Neural cell (in vitro differentiated cells): ENCODE measurements around the gene ZNF814.

ENCODE experiments used
- CTCF ChIP-seq: fragments of 450-650 bp; IDR thresholded peaks from 2 replicates; pipeline ENCODE4 v1.5.1; 2014; ENCODE audit warnings: antibody characterized with exemption, mild to moderate bottlenecking, moderate library complexity; ENCODE audit not compliant: poor library complexity, severe bottlenecking
- EP300 ChIP-seq: fragments of 450-650 bp; conservative IDR thresholded peaks from 2 replicates; pipeline ENCODE4 v1.6.1; 2014; ENCODE audit warnings: antibody characterized with exemption, mild to moderate bottlenecking, moderate library complexity; ENCODE audit not compliant: poor library complexity, severe bottlenecking
- EZH2 ChIP-seq: fragments of 200-600, 300-800 bp; shearing (Covaris generic), sonication (generic); IDR thresholded peaks from 2 replicates; pipeline ENCODE4 v1.6.1; 2014; ENCODE audit warnings: antibody characterized with exemption, low read length, borderline replicate concordance, mild to moderate bottlenecking; ENCODE audit not compliant: insufficient read depth, poor library complexity, severe bottlenecking
- POLR2AphosphoS5 ChIP-seq: IDR thresholded peaks from 2 replicates; pipeline ENCODE4 v1.6.1; 2012
- RAD21 ChIP-seq: fragments of 450-650 bp; conservative IDR thresholded peaks from 2 replicates; pipeline ENCODE4 v1.6.1; 2014; ENCODE audit warnings: antibody characterized with exemption, mild to moderate bottlenecking, moderate library complexity
- SMC3 ChIP-seq: fragments of 450-650 bp; conservative IDR thresholded peaks from 2 replicates; pipeline ENCODE4 v1.6.1; 2014; ENCODE audit warnings: antibody characterized with exemption, mild to moderate bottlenecking, moderate library complexity; ENCODE audit not compliant: poor library complexity

GRCh38 chr19:57927587-57927986 is 38.8 kb upstream of the ZNF814 start:
- no peak for TF ChIP-seq CTCF
- no peak for TF ChIP-seq POLR2AphosphoS5
- no peak for TF ChIP-seq RAD21
- TF ChIP-seq EP300 = no peak
- no peak for TF ChIP-seq EZH2
- TF ChIP-seq SMC3 = no peak
